K562 (cell line): ENCODE measurements around the gene PACSIN3. TPM values are rescaled to one million over a fixed set of nuclear protein-coding genes. Genes with fewer than 3 reads are reported as not detected.

Source experiments
- ATF7 ChIP-seq: fragments of 450-650 bp; IDR thresholded peaks from 2 replicates; pipeline ENCODE4 v1.7.1; 2014; ENCODE audit warnings: mild to moderate bottlenecking, moderate library complexity
- CBFB ChIP-seq: sonication (generic); formaldehyde crosslinking; IDR thresholded peaks from 2 replicates; pipeline ENCODE4 v1.4.0; 2020; ENCODE audit warnings: mild to moderate bottlenecking, missing genetic modification reagents
- DACH1 ChIP-seq: fragments of 450-650 bp; IDR thresholded peaks from 2 replicates; pipeline ENCODE4 v1.6.1; 2018; ENCODE audit not compliant: partially characterized antibody
- ESRRA ChIP-seq: fragments of 450-650 bp; IDR thresholded peaks from 2 replicates; pipeline ENCODE4 v1.6.1; 2014; ENCODE audit warnings: low read depth, mild to moderate bottlenecking, moderate library complexity, borderline replicate concordance
- ETV5 ChIP-seq: sonication (generic); formaldehyde crosslinking; IDR thresholded peaks from 2 replicates; pipeline ENCODE4 v1.4.0; 2020; ENCODE audit warnings: low read depth, mild to moderate bottlenecking, missing genetic modification reagents
- HDAC6 ChIP-seq: IDR thresholded peaks from 2 replicates; pipeline ENCODE4 v1.6.1; 2012; ENCODE audit warnings: low read depth, mild to moderate bottlenecking, control low read depth, inconsistent platforms, low read length, moderate library complexity
- HOXB6 ChIP-seq: fragments of 250-450 bp; sonication (Bioruptor Pico); IDR thresholded peaks from 2 replicates; pipeline ENCODE4 v1.5.1; 2022; ENCODE audit warnings: mild to moderate bottlenecking, borderline replicate concordance
- KDM4B ChIP-seq, 2 experiments: fragments of 450-650 bp in 1 of 2; sonication (generic) in 1 of 2; IDR thresholded peaks; 2 replicates each; pipeline ENCODE4 v1.6.1; 2016 to 2017; ENCODE audit warnings: borderline replicate concordance in 2 of 2, antibody characterized with exemption in 1 of 2, low read depth in 1 of 2, mild to moderate bottlenecking in 1 of 2
- MCM5 ChIP-seq: fragments of 450-650 bp; IDR thresholded peaks from 2 replicates; pipeline ENCODE4 v1.6.1; 2016; ENCODE audit warnings: low read depth
- MED1 ChIP-seq: sonication (generic); formaldehyde crosslinking; IDR thresholded peaks from 2 replicates; pipeline ENCODE4 v1.8.1; 2023; ENCODE audit warnings: missing genetic modification reagents, borderline replicate concordance
- NCOA6 ChIP-seq: fragments of 450-650 bp; IDR thresholded peaks from 2 replicates; pipeline ENCODE4 v1.6.1; 2017; ENCODE audit warnings: mild to moderate bottlenecking
- NFYB ChIP-seq: IDR thresholded peaks from 2 replicates; pipeline ENCODE4 v1.6.1; 2011; ENCODE audit warnings: mild to moderate bottlenecking, moderate library complexity; ENCODE audit not compliant: insufficient read length; ENCODE audit errors: extremely low read depth
- PCBP1 ChIP-seq: fragments of 200-400 bp; formaldehyde crosslinking; IDR thresholded peaks from 2 replicates; pipeline ENCODE4 v1.6.1; 2018; ENCODE audit warnings: mild to moderate bottlenecking, low read depth, low read length; ENCODE audit not compliant: poor library complexity, severe bottlenecking
- RBM39 ChIP-seq: fragments of 200-400 bp; formaldehyde crosslinking; optimal IDR thresholded peaks from 2 replicates; pipeline ENCODE3; 2018; ENCODE audit warnings: low read depth, low read length
- SIN3A ChIP-seq, 2 experiments: fragments of 150-350 bp in 1 of 2; IDR thresholded peaks; 2 replicates each; pipeline ENCODE4 v1.6.1; 2011 to 2016; ENCODE audit warnings: borderline replicate concordance in 2 of 2, low read depth in 2 of 2, low read length in 2 of 2, mild to moderate bottlenecking in 2 of 2, moderate library complexity in 2 of 2; ENCODE audit not compliant: control insufficient read depth in 1 of 2
- SMAD3 ChIP-seq: fragments of 450-650 bp; formaldehyde crosslinking; conservative IDR thresholded peaks from 2 replicates; pipeline ENCODE4 v1.4.0; 2020; ENCODE audit warnings: mild to moderate bottlenecking
- TAF1 ChIP-seq: IDR thresholded peaks from 2 replicates; pipeline ENCODE4 v1.6.1; 2011; ENCODE audit warnings: mild to moderate bottlenecking, low read length, moderate library complexity; ENCODE audit not compliant: insufficient read depth, control insufficient read depth, severe bottlenecking; ENCODE audit errors: extremely low read depth
- ZKSCAN8 ChIP-seq: fragments of 200-800 bp; sonication (Bioruptor generic); IDR thresholded peaks from 2 replicates; pipeline ENCODE4 v1.6.1; 2016; ENCODE audit warnings: missing genetic modification characterization, missing compliant biosample characterization
- ZNF184 ChIP-seq: sonication (generic); formaldehyde crosslinking; IDR thresholded peaks from 2 replicates; pipeline ENCODE4 v1.5.0; 2020; ENCODE audit warnings: missing genetic modification reagents
- ZNF212 ChIP-seq: fragments of 450-650 bp; formaldehyde crosslinking; IDR thresholded peaks from 2 replicates; pipeline ENCODE4 v1.4.0; 2020; ENCODE audit warnings: mild to moderate bottlenecking
- ZNF232 ChIP-seq: sonication (generic); formaldehyde crosslinking; IDR thresholded peaks from 2 replicates; pipeline ENCODE4 v1.8.0; 2022; ENCODE audit warnings: mild to moderate bottlenecking, missing genetic modification reagents
- ZNF263 ChIP-seq: sonication (generic); formaldehyde crosslinking; IDR thresholded peaks from 2 replicates; pipeline ENCODE4 v1.8.0; 2022; ENCODE audit warnings: mild to moderate bottlenecking, missing genetic modification reagents, borderline replicate concordance
- polyA plus RNA-seq, 8 experiments: library from polyadenylated mRNA; depleted of rRNA in 4 of 8; stranded (reverse) in 5 of 8; unstranded in 3 of 8; fragments of >200 nt; fragmentation: Nextera tagmentation in 2 of 8; fragmentation: Illumina TruSeq in 1 of 8; extraction: Ambion mirVana in 2 of 8; extraction: Trizol in 1 of 8; gene quantifications; 2 replicates each; pipeline versions ENCODE4 v1.2.1 to v1.2.3, GENCODE V29; 2011 to 2014; ENCODE audit warnings: inconsistent platforms in 1 of 8, missing spikeins in 1 of 8
- total RNA-seq, 7 experiments: library from RNA; depleted of rRNA in 6 of 7; stranded (reverse); fragments of >200 nt in 6 of 7; fragmentation: Illumina TruSeq in 2 of 7; extraction: Trizol in 2 of 7; gene quantifications; 2 replicates each; pipeline versions ENCODE4 v1.2.1 to v1.2.3, GENCODE V29; 2011 to 2021; ENCODE audit warnings: low replicate concordance in 1 of 7
- TF ChIP-seq, protein P1 (sequence below): fragments of 250-450 bp; sonication (Bioruptor Pico); IDR thresholded peaks from 2 replicates; pipeline ENCODE4 v1.4.0; 2020; ENCODE audit warnings: borderline replicate concordance
- TF ChIP-seq, protein P2 (sequence below): fragments of 250-450 bp; sonication (Bioruptor Pico); IDR thresholded peaks from 2 replicates; pipeline ENCODE4 v1.5.0; 2022; ENCODE audit warnings: mild to moderate bottlenecking
- TF ChIP-seq, protein P3 (sequence below): sonication (generic); formaldehyde crosslinking; IDR thresholded peaks from 2 replicates; pipeline ENCODE4 v1.9.0; 2022; ENCODE audit warnings: mild to moderate bottlenecking, missing genetic modification reagents

PACSIN3 gene
- total and polyA plus RNA-seq, 9 of the 15 experiments (the other 6 are each of a cell fraction or from before 2014, with no cell fraction given) = 0.13 to 18.1 (median 7.1) TPM

DNA sequence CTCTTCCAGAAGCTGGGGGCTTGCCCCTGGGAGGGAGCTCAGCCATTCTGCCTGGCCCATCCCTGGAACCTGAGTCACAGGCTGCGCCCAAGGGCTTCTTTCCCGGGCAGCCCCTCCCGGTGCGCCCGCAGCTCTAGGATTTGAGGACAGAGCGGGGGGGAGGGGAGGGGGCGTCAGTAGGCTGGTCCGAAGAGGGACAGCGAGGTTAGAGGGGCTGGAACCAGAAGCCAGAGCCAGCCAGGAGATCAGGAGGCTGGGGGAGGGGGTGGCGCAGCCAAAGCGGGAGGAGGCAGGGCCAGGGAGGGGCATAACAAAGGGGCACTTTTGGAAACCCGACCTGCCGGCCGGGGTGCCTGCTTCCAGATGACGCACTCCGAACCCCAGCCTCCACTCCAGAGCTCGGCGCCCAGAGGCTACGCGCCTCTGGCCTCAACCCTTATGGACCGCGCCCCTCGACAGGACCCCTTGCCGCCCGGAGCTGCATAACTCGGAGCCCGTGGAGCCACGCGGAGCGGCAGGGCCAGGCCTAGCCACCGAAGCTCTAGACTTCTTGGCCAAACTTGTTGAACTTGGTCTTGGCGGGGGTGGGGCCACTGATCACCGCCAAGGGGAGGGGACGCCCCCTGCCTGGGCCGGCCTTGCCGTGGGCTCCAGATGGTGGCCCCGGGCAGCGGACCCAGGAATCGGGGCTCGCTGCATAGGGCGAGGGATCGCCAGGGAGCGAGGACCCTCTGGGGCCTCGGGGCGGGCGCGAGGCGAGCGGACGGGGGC is 744 bp downstream of the PACSIN3 start (continued):
- TF ChIP-seq ETV5 (CRISPR knock-in tag) = no peak
- TF ChIP-seq, protein P1, sequence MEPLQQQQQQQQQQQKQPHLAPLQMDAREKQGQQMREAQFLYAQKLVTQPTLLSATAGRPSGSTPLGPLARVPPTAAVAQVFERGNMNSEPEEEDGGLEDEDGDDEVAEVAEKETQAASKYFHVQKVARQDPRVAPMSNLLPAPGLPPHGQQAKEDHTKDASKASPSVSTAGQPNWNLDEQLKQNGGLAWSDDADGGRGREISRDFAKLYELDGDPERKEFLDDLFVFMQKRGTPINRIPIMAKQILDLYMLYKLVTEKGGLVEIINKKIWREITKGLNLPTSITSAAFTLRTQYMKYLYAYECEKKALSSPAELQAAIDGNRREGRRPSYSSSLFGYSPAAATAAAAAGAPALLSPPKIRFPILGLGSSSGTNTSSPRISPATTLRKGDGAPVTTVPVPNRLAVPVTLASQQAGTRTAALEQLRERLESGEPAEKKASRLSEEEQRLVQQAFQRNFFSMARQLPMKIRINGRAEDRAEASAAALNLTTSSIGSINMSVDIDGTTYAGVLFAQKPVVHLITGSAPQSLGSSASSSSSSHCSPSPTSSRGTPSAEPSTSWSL (CRISPR knock-in tag) = no peak
- no peak for TF ChIP-seq ZNF184
- no peak for TF ChIP-seq ZNF232
- TF ChIP-seq PCBP1 = peak; percentile 34
- peak; percentile 87; the same call in 1 of the 2 replicates for TF ChIP-seq NCOA6
- no peak for TF ChIP-seq HOXB6 (CRISPR knock-in tag)
- TF ChIP-seq, protein P2, sequence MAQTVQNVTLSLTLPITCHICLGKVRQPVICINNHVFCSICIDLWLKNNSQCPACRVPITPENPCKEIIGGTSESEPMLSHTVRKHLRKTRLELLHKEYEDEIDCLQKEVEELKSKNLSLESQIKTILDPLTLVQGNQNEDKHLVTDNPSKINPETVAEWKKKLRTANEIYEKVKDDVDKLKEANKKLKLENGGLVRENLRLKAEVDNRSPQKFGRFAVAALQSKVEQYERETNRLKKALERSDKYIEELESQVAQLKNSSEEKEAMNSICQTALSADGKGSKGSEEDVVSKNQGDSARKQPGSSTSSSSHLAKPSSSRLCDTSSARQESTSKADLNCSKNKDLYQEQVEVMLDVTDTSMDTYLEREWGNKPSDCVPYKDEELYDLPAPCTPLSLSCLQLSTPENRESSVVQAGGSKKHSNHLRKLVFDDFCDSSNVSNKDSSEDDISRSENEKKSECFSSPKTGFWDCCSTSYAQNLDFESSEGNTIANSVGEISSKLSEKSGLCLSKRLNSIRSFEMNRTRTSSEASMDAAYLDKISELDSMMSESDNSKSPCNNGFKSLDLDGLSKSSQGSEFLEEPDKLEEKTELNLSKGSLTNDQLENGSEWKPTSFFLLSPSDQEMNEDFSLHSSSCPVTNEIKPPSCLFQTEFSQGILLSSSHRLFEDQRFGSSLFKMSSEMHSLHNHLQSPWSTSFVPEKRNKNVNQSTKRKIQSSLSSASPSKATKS (CRISPR knock-in tag) = no peak
- no peak for TF ChIP-seq MCM5
- no peak for TF ChIP-seq SMAD3 (CRISPR knock-in tag)
- no peak for TF ChIP-seq ZKSCAN8 (CRISPR knock-in tag)
- TF ChIP-seq TAF1 = no peak
- TF ChIP-seq, protein P3, sequence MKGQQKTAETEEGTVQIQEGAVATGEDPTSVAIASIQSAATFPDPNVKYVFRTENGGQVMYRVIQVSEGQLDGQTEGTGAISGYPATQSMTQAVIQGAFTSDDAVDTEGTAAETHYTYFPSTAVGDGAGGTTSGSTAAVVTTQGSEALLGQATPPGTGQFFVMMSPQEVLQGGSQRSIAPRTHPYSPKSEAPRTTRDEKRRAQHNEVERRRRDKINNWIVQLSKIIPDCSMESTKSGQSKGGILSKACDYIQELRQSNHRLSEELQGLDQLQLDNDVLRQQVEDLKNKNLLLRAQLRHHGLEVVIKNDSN (CRISPR knock-in tag) = peak; percentile 17; the same call in 1 of the 2 replicates
- no peak for TF ChIP-seq ESRRA
- 0 out of 2 replicates have a peak, but pooled peaks have one; percentile 30 for TF ChIP-seq ATF7
- no peak for TF ChIP-seq NFYB
- no peak for TF ChIP-seq DACH1
- no peak for TF ChIP-seq MED1
- no peak for TF ChIP-seq RBM39
- TF ChIP-seq SIN3A (IDR thresholded peaks at IDR 0.05; ENCODE audit: borderline replicate concordance in 2 of 2, control insufficient read depth in 1 of 2, low read depth in 2 of 2, low read length in 2 of 2) = no peak
- TF ChIP-seq HDAC6 = no peak
- TF ChIP-seq CBFB (CRISPR knock-in tag) = no peak
- no peak for TF ChIP-seq ZNF263 (CRISPR knock-in tag)
- TF ChIP-seq ZNF212 = no peak
- no peak for TF ChIP-seq KDM4B (IDR thresholded peaks at IDR 0.05; ENCODE audit: borderline replicate concordance in 2 of 2, low read depth in 1 of 2)
